Non-pigmented ciliary epithelial cell (primary cell): ENCODE results near the gene TNNC1.

Experiments used
- DNase-seq: peaks from one replicate; pipeline ENCODE4 v3.0.0-alpha.2; 2010; ENCODE audit warnings: low read depth

TNNC1 gene

GRCh38 chr3:52442409-52443267, 11.2 kb downstream of the TNNC1 start:
- no peak for DNase-seq

- DNase-seq, result no peak
Observed at GRCh38 chr3:52441772-52442332, 12.0 kb downstream of the TNNC1 start.

GRCh38 chr3:52441091-52441771, 12.6 kb downstream of the TNNC1 start:
- no peak for DNase-seq

GRCh38 chr3:52440671-52441070, 13.2 kb downstream of the TNNC1 start:
- DNase-seq, result no peak

- DNase-seq, result no peak
Observed at GRCh38 chr3:52440249-52440551, 13.6 kb downstream of the TNNC1 start.

- DNase-seq, result no peak
Observed at GRCh38 chr3:52439426-52440248, 14.2 kb downstream of the TNNC1 start.

- DNase-seq, result no peak
Observed at GRCh38 chr3:52438579-52439425, 15.0 kb downstream of the TNNC1 start.

GRCh38 chr3:52438104-52438376, 15.8 kb downstream of the TNNC1 start:
- no peak for DNase-seq

GRCh38 chr3:52437326-52438103, 16.3 kb downstream of the TNNC1 start:
- no peak for DNase-seq

GRCh38 chr3:52436500-52437149, 17.2 kb downstream of the TNNC1 start:
- no peak for DNase-seq

- DNase-seq, result no peak
Observed at GRCh38 chr3:52435246-52436101, 18.4 kb downstream of the TNNC1 start.

- no peak for DNase-seq
Observed at GRCh38 chr3:52434491-52435115, 19.2 kb downstream of the TNNC1 start.

GRCh38 chr3:52433996-52434479, 19.8 kb downstream of the TNNC1 start:
- no peak for DNase-seq

- DNase-seq, result no peak
Observed at GRCh38 chr3:52433328-52433995, 20.4 kb downstream of the TNNC1 start.

GRCh38 chr3:52432691-52433141, 21.1 kb downstream of the TNNC1 start:
- no peak for DNase-seq

- no peak for DNase-seq
Observed at GRCh38 chr3:52432225-52432624, 21.6 kb downstream of the TNNC1 start.

- no peak for DNase-seq
Observed at GRCh38 chr3:52431459-52432223, 22.2 kb downstream of the TNNC1 start.
